Left ventricle myocardium inferior (tissue), 1 donor: ENCODE results near the gene SMIM36. TPM values are rescaled to one million over a fixed set of nuclear protein-coding genes. Genes with fewer than 3 reads are reported as not detected.

Experiments
- DNase-seq: peaks from one replicate; pipeline ENCODE4 v3.0.0-alpha.2; 2020
- H3K27ac ChIP-seq: fragments of 200-600 bp; replicated peaks from 2 replicates; pipeline ENCODE4 v1.8.0; 2021
- H3K27me3 ChIP-seq: fragments of 200-600 bp; 2 replicates; pipeline ENCODE4 v1.8.0; 2021; ENCODE audit warnings: low read depth
- H3K36me3 ChIP-seq: fragments of 200-600 bp; 2 replicates; pipeline ENCODE4 v1.8.0; 2021
- H3K4me1 ChIP-seq: fragments of 200-600 bp; 2 replicates; pipeline ENCODE4 v1.8.0; 2021
- H3K4me3 ChIP-seq: fragments of 200-600 bp; 2 replicates; pipeline ENCODE4 v1.8.0; 2021; ENCODE audit warnings: mild to moderate bottlenecking, moderate library complexity
- H3K9me3 ChIP-seq: fragments of 200-600 bp; replicated peaks from 2 replicates; pipeline ENCODE4 v1.8.0; 2021
- CTCF ChIP-seq: fragments of 200-600 bp; IDR thresholded peaks from 2 replicates; pipeline ENCODE4 v1.8.0; 2021; ENCODE audit warnings: antibody characterized with exemption, mild to moderate bottlenecking, borderline replicate concordance
- intact Hi-C: fragments of 100-400 bp; cut with micrococcal nuclease; formaldehyde crosslinking; loops from one replicate; pipeline ENCODE4 v1.11.0; 2022
- total RNA-seq: library from RNA; stranded (reverse); fragmentation: NEBNext Ultra II Directional; extraction: Animal tissue kit (Norgen Biotek cat#: 25700); gene quantifications from one replicate; pipeline ENCODE4 v1.2.1, GENCODE V29; 2021
- donor health status: DM: no; HTN: yes; CAD: no; lungs with severe emphysema.

The SMIM36 gene
- total RNA-seq, 1 donor from 2014 or later, result not detected

GRCh38 chr17:55500103-55500502 is 11.1 kb downstream of the SMIM36 start:
- H3K9me3 ChIP-seq, result no peaks in the 10 kb centered on the region
- no peak for DNase-seq
- H3K36me3 ChIP-seq, result no peaks in the 10 kb centered on the region
- H3K27me3 ChIP-seq, result no peaks in the 10 kb centered on the region
- H3K27ac ChIP-seq, result no peak overlapping the region
- TF ChIP-seq CTCF, result no peak
- H3K4me3 ChIP-seq, result no peak overlapping the region
- intact Hi-C loops, result no loop called here
- H3K4me1 ChIP-seq, result peaks cover 14% of the 10 kb centered on the region

- no peak for TF ChIP-seq CTCF
- Histone ChIP-seq H3K27ac (peak overlapping the region; percentile 20), H3K4me1 (peaks cover 14% of the 10 kb centered on the region), H3K9me3 (no peaks in the 10 kb centered on the region), H3K4me3 (no peak overlapping the region), H3K36me3 (no peaks in the 10 kb centered on the region), H3K27me3 (no peaks in the 10 kb centered on the region)
- intact Hi-C loops, result no loop called here
- DNase-seq, result peak; percentile 34
Measured at GRCh38 chr17:55496094-55496881, 15.0 kb downstream of the SMIM36 start.

GRCh38 chr17:55495239-55495638 is 16.0 kb downstream of the SMIM36 start:
- no peak for TF ChIP-seq CTCF
- Histone ChIP-seq H3K4me3 (no peak overlapping the region), H3K27me3 (no peaks in the 10 kb centered on the region), H3K27ac (no peak overlapping the region), H3K36me3 (no peaks in the 10 kb centered on the region), H3K9me3 (no peaks in the 10 kb centered on the region), H3K4me1 (peaks cover 14% of the 10 kb centered on the region)
- DNase-seq, result no peak
- intact Hi-C loops, result no loop called here

GRCh38 chr17:55492781-55493341 is 18.4 kb downstream of the SMIM36 start:
- TF ChIP-seq CTCF, result no peak
- no peaks in the 10 kb centered on the region for H3K27me3 ChIP-seq
- intact Hi-C loops, result no loop called here
- no peak overlapping the region for H3K27ac ChIP-seq
- H3K4me3 ChIP-seq, result no peak overlapping the region
- no peak for DNase-seq
- H3K4me1 ChIP-seq, result peaks cover 7% of the 10 kb centered on the region
- H3K9me3 ChIP-seq, result no peaks in the 10 kb centered on the region
- no peaks in the 10 kb centered on the region for H3K36me3 ChIP-seq

GRCh38 chr17:55490376-55490775 is 20.9 kb downstream of the SMIM36 start:
- Histone ChIP-seq H3K9me3 (no peaks in the 10 kb centered on the region), H3K4me1 (peaks cover 4% of the 10 kb centered on the region), H3K4me3 (no peak overlapping the region), H3K27me3 (no peaks in the 10 kb centered on the region), H3K36me3 (no peaks in the 10 kb centered on the region), H3K27ac (no peak overlapping the region)
- intact Hi-C loops, result no loop called here
- TF ChIP-seq CTCF, result no peak
- no peak for DNase-seq
